Midbrain (tissue), 1 donor: Measurements from ENCODE around the gene GNAI2.
"Not testable (repeated sequence)": the region's sequence is repeated elsewhere in the genome, so short reads cannot be mapped to it uniquely, and the experiment has no call there.

Experiments
- DNase-seq: peaks from one replicate; lab custom pipeline; 2025; lab: John Stamatoyannopoulos, UW

The GNAI2 gene

DNA sequence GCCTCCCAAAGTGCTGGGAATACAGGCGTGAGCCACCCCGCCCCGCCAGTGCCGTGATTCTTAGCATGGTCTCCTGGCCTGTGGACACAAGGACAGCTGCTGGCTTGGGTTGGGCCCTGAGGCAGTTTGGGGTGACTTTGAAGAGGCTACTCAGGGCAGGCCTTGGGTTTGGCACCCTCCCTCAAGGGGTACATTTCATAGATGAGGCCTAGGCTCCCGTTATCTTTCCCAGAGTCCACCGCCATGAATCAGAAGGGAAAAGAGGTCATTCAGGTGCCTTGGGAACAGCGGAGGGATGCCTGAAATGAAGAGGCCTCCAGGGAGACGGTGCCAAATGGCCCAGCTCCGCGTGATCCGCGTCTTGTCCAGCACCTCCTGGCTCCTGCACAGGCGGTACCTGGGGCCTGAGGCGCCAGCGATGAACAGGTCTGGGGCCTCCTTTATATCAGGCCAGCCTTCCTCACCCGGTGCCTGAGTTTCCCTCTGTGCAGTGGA lies 9.3 kb downstream of the GNAI2 start:
- no peak for DNase-seq

GRCh38 chr3:50245831-50246516 lies 10.0 kb downstream of the GNAI2 start:
- DNase-seq = peak; percentile 88

- no peak for DNase-seq
Measured at GRCh38 chr3:50246517-50246954, 10.5 kb downstream of the GNAI2 start.

DNA sequence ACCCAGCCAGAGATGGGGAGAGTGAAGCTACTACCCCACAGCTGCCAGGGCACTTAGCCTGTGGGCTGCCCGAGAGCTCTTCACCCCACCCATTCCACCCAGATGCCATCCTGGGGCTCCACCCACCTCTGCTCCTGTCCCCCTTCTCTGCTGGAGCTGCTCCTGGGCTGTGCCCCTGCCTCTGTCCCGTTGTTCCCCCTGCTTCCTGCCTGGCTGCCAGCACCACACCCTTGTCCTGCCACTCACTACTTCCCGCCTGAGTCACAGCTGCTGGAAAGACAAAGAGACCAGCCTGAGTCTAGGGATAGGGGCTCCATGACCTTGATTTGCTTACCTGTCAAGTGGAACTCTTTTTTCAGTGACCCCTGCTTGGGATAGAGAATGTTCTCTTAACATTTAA lies 12.4 kb downstream of the GNAI2 start:
- DNase-seq = no peak

DNA sequence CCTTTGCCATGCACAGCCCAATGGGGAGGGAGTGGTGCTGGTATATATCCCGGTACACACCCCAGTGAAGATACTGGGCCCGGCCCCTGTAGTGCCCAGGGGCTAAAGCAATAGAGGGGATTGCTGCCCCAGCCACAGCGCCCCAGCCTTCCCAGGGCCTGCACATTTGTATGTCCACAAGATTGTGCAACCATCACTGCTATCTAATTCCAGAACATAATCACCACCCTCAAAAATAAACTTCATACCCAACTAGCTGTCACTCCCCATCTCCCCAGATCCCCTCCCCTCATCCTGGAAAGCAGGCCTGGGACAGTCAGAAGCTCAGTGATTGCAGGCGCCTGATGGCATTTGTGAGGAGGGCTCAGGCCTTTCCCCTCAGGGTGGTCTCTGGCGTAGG lies 13.5 kb downstream of the GNAI2 start:
- DNase-seq = no peak

DNA sequence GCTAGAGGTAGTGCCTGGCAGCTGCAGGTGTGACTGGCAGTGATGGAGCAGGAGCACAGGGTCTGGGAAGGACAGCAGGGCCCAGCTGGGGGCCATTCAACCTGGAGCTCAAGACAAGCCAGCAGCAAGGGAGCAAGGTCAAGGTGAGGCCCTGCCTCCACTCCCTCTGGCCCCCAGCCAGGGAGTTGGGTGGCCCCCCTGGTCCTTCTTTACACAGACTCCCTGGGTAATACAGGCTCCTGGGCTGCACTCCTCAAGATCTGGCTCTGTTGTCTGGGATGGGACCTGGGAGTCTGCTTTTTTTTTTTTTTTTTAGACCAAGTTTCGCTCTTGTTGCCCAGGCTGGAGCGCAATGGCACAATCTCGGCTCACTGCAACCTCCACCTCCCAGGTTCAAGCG lies 14.5 kb downstream of the GNAI2 start:
- DNase-seq = no peak

DNA sequence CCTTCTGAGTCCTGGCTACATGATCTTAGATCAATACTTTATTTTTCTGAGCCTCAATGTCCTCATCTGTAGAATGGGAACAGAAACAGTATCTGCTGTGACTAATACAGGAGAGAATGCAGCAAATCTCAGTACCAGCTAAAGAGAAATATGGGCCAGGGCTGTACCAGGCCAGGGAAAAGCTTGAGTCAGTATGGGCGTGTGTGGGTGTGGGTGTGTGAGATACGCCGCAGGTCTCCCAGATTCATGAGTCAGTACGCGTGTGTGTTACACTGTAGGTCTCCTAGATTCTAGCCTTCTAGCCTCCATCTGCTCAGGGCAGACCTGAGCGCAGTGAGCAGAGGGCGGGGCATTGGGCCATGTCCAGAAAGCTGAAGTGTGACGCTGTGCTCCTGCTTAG lies 15.2 kb downstream of the GNAI2 start:
- DNase-seq = no peak

DNA sequence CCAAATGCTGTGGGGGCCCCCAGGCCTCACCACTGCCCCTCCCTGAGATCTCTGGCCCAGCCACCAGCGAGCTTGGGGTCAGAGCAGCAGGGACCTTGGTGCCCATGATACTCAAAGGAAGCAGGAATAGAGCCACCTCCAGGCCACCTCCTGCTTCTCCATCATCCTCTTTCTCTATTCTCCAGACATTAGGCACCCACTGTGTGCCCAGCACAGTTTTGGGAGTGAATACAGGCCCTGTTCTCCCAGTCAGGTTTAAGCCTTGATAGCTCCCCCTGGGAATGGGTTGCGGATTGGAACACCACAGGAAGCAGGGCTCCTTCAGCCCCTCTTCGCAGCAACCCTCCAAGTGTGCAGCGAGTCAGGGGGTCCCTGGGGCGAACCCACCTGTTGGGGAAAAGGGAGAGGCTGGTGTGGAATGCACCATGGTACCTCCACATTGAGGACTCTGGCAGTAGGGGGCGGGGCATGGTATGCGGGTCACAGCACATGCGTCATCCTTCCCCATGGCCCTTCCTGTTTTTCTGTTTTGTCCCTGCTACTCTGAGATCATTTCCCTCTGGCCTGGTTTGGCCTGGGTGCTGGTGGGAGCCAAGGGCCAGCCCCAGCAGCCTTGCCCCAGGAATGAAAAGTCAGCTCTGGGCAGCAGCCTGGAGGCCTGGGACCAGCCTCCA lies 18.7 kb downstream of the GNAI2 start:
- no peak for DNase-seq

GRCh38 chr3:50255251-50255615 lies 19.2 kb downstream of the GNAI2 start:
- DNase-seq = no peak

DNA sequence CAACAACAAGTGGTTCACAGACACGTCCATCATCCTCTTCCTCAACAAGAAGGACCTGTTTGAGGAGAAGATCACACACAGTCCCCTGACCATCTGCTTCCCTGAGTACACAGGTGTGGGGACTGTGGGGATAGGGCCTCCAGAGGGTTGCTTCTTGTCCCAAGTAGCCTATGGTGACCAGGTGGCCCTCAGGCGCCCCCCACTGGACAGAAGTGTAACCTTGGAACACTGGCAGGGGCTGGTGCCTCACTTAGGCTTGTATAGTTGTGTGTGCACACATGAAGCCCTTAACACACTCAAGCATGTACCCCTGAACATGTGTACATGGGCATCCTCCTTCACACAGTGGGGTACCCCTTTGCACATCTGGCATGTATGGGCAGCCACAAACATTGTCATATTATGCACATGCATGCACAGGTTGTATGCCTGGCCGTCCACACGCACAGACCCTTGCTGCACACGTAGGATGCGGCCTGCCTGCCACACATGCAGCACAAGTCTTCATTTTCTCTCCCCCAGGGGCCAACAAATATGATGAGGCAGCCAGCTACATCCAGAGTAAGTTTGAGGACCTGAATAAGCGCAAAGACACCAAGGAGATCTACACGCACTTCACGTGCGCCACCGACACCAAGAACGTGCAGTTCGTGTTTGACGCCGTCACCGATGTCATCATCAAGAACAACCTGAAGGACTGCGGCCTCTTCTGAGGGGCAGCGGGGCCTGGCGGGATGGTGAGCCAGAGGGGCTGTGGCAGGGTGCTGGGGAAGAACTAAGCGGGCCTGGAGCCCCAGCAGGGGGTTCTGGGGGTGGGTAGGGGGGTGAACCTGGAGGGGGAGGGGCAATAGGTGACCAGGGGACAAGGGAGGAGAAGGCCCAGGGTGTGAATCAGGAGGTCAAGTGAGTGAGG lies 21.2 kb downstream of the GNAI2 start:
- DNase-seq = peak; percentile 39

- DNase-seq = no peak
Measured at GRCh38 chr3:50258029-50258680, 22.2 kb downstream of the GNAI2 start.

DNA sequence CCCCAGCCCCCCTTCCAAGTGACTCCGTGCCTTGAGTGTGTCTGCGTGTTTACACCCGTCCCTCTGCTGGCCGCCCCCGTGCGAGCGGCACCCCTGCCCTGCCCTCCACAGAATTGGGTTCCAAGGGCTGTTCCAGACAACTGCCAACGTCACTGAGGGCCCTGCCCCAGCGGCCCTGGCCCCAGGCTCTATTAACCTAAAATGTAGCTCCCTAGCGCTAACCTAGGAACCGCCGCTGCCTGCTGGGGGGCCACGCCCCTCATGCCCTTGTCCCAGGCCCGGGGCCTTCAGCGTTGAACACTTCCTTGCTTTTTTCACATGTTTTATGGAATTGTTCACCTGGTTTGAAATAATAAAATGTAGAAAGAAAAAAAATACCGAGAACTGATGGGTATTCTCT lies 23.0 kb downstream of the GNAI2 start:
- DNase-seq = no peak

- no peak for DNase-seq
Measured at GRCh38 chr3:50259432-50260026, 23.5 kb downstream of the GNAI2 start.

DNA sequence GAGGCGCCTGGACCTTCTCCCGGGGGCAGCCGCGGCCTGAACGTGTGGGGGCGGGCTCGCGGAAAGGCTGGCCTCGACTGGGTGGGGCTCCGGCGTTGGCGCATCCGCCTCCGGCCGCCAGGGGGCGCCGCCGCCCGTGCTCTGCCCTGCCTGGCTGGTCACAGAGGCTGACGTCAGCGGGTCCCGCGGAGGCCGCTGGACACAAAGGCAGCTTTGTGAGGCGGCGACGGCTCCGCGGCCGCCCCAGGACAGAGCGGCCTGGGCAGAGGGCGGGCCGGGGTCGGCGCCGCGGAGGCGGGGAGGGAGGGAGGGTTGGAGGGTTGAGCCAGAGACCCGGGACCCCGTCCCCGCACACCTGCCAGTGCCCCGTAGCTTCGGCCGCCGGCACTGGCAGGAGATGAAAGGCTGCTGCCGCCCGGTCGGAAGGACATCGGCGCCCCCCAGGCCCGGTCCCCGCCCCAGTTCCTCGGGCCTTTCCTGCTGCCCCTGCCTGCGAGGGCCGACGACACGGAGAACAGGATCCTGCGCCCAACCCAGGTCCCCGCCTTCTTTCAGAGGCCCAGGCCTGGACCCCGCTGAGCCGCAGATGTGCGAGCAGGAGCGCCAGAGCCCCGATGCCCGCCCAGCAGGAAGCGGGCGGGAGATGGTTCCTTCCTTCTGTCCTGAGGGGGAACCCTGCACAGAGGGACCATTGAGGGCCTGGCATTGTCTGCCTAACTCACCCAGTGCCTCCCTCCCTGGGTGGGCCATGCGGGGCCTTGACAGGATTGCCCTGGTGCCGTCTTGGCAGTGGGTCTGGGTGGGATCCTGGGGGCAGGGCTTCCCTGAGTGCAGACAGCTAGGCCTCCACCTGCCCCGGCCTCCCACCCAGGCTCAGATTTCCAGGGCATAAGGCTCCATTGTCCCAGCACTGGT lies 24.3 kb downstream of the GNAI2 start:
- peak; percentile 95 for DNase-seq

- peak; percentile 61 for DNase-seq
Measured at GRCh38 chr3:50260942-50261441, 25.0 kb downstream of the GNAI2 start.

DNA sequence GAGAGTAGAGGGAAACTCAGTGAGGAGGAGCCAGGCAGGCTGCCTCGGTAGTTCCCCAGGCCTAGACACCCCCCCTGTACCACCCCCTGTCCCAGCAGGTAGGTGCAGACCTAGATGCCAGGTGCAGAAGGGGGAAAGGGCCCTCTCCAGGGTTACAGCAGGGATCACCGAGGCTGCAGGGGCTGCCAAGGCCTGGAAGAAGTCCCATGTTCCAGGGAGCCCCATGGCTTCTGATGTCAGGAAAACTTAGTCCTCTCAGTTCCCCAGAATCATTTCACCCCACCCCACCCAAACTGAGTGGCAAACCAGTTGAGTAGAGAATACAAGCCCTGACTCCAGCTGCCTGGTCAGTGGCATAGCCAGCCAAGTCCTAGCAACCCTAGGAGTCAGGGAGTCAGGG lies 25.5 kb downstream of the GNAI2 start:
- peak; percentile 25 for DNase-seq

GRCh38 chr3:50262200-50262599 lies 26.2 kb downstream of the GNAI2 start:
- not testable (repeated sequence) for DNase-seq

DNA sequence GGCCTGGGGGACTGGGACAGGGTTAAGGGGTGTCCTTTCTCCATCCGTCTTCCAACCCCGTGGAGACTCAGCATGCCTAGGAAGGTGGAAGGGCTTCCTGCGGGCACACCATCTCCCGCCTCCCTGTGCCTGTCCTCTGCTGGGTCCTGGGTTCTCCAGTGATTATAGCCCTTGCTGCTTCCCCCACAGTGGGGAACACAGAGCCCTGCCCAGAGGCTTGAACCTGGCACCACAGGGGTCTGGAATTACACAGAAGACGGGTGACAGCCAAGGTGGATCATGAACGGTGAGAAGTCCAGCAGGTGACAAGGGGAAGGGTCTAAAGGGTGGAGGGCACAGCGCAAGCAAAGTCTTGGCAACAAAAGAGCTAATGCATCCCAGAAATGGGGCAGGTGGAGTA lies 26.8 kb downstream of the GNAI2 start:
- no peak for DNase-seq

- DNase-seq = no peak
Measured at GRCh38 chr3:50263478-50264382, 27.7 kb downstream of the GNAI2 start.
